K562 (cell line): Measurements from ENCODE around the gene ARPC1A. TPM values are rescaled to one million over a fixed set of nuclear protein-coding genes. Genes with fewer than 3 reads are reported as not detected.

Source experiments
- DIDO1 ChIP-seq: fragments of 450-650 bp; IDR thresholded peaks from 2 replicates; pipeline ENCODE4 v1.6.1; 2016; ENCODE audit warnings: low read depth, missing biosample characterization, missing genetic modification characterization
- POLR2H ChIP-seq: IDR thresholded peaks from 2 replicates; pipeline ENCODE4 v1.6.1; 2016; ENCODE audit warnings: missing genetic modification characterization, low read depth, mild to moderate bottlenecking, control low read depth, missing compliant biosample characterization, moderate library complexity
- ZNF282 ChIP-seq: sonication (generic); formaldehyde crosslinking; IDR thresholded peaks from 2 replicates; pipeline ENCODE4 v1.8.1; 2023; ENCODE audit warnings: missing genetic modification reagents
- polyA plus RNA-seq, 8 experiments: library from polyadenylated mRNA; depleted of rRNA in 4 of 8; stranded (reverse) in 5 of 8; unstranded in 3 of 8; fragments of >200 nt; fragmentation: Nextera tagmentation in 2 of 8; fragmentation: Illumina TruSeq in 1 of 8; extraction: Ambion mirVana in 2 of 8; extraction: Trizol in 1 of 8; gene quantifications; 2 replicates each; pipeline versions ENCODE4 v1.2.1 to v1.2.3, GENCODE V29; 2011 to 2014; ENCODE audit warnings: inconsistent platforms in 1 of 8, missing spikeins in 1 of 8
- total RNA-seq, 7 experiments: library from RNA; depleted of rRNA in 6 of 7; stranded (reverse); fragments of >200 nt in 6 of 7; fragmentation: Illumina TruSeq in 2 of 7; extraction: Trizol in 2 of 7; gene quantifications; 2 replicates each; pipeline versions ENCODE4 v1.2.1 to v1.2.3, GENCODE V29; 2011 to 2021; ENCODE audit warnings: low replicate concordance in 1 of 7
- TF ChIP-seq, protein P1 (sequence below), 2 experiments: fragments of 450-650 bp; IDR thresholded peaks; 2 replicates each; pipeline ENCODE4 v1.6.1; 2016; ENCODE audit warnings: mild to moderate bottlenecking in 2 of 2, borderline replicate concordance in 1 of 2, low read depth in 1 of 2, moderate library complexity in 1 of 2
- TF ChIP-seq, protein P2 (sequence below): fragments of 450-650 bp; IDR thresholded peaks from 2 replicates; pipeline ENCODE4 v1.6.1; 2016; ENCODE audit warnings: borderline replicate concordance
- TF ChIP-seq, protein P3 (sequence below): sonication (generic); formaldehyde crosslinking; IDR thresholded peaks from 2 replicates; pipeline ENCODE4 v1.8.1; 2023; ENCODE audit warnings: mild to moderate bottlenecking, missing genetic modification reagents
- TF ChIP-seq, protein P4 (sequence below): sonication (generic); formaldehyde crosslinking; IDR thresholded peaks from 2 replicates; pipeline ENCODE4 v1.8.1; 2022; ENCODE audit warnings: missing genetic modification reagents
- TF ChIP-seq, protein P5 (sequence below): sonication (generic); formaldehyde crosslinking; IDR thresholded peaks from 2 replicates; pipeline ENCODE4 v1.8.1; 2023; ENCODE audit warnings: mild to moderate bottlenecking, missing genetic modification reagents, moderate library complexity

Gene ARPC1A
- total and polyA plus RNA-seq, 9 of the 15 experiments (the other 6 are each of a cell fraction or from before 2014, with no cell fraction given), result 39.5 to 151 (median 86.1) TPM

DNA sequence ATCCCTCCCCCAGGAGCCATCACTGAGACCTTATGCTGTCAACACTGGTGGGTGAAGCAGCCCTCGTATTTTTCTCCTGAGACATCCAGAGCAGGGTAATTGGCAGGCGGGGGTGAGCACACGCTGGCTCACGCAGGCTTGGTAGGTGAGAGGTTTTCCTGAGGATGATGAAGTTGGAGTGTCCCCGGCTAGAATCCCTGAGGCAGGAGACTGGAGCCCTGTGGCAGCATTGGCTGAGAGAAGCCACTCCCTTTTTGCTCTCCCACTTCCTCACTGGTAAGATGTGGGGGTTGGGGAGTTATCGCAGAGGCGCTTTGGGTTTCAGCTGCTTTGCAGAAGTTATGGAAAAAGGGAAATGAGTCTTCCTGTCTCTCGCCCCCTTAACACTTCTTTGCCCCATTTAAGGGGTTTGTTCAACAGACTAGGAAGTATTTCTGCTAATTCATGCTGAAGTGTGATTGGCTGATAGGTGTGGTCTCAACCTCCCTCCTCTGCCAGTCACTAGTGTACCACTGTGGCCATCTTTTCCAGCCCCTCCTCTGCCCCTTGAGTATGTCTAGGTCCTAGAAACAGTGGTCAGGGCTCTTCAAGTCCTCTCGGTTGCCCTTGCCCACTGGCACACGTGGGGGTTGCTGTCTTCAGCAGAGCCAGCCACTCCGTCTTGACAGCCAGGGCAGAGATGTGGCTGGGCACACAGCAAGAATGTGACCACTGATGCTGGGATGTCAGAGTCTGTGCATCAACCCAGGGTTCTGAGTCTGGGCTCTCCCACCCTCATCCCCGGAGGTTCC, 54.5 kb downstream of the ARPC1A start (continued):
- TF ChIP-seq, protein P1, sequence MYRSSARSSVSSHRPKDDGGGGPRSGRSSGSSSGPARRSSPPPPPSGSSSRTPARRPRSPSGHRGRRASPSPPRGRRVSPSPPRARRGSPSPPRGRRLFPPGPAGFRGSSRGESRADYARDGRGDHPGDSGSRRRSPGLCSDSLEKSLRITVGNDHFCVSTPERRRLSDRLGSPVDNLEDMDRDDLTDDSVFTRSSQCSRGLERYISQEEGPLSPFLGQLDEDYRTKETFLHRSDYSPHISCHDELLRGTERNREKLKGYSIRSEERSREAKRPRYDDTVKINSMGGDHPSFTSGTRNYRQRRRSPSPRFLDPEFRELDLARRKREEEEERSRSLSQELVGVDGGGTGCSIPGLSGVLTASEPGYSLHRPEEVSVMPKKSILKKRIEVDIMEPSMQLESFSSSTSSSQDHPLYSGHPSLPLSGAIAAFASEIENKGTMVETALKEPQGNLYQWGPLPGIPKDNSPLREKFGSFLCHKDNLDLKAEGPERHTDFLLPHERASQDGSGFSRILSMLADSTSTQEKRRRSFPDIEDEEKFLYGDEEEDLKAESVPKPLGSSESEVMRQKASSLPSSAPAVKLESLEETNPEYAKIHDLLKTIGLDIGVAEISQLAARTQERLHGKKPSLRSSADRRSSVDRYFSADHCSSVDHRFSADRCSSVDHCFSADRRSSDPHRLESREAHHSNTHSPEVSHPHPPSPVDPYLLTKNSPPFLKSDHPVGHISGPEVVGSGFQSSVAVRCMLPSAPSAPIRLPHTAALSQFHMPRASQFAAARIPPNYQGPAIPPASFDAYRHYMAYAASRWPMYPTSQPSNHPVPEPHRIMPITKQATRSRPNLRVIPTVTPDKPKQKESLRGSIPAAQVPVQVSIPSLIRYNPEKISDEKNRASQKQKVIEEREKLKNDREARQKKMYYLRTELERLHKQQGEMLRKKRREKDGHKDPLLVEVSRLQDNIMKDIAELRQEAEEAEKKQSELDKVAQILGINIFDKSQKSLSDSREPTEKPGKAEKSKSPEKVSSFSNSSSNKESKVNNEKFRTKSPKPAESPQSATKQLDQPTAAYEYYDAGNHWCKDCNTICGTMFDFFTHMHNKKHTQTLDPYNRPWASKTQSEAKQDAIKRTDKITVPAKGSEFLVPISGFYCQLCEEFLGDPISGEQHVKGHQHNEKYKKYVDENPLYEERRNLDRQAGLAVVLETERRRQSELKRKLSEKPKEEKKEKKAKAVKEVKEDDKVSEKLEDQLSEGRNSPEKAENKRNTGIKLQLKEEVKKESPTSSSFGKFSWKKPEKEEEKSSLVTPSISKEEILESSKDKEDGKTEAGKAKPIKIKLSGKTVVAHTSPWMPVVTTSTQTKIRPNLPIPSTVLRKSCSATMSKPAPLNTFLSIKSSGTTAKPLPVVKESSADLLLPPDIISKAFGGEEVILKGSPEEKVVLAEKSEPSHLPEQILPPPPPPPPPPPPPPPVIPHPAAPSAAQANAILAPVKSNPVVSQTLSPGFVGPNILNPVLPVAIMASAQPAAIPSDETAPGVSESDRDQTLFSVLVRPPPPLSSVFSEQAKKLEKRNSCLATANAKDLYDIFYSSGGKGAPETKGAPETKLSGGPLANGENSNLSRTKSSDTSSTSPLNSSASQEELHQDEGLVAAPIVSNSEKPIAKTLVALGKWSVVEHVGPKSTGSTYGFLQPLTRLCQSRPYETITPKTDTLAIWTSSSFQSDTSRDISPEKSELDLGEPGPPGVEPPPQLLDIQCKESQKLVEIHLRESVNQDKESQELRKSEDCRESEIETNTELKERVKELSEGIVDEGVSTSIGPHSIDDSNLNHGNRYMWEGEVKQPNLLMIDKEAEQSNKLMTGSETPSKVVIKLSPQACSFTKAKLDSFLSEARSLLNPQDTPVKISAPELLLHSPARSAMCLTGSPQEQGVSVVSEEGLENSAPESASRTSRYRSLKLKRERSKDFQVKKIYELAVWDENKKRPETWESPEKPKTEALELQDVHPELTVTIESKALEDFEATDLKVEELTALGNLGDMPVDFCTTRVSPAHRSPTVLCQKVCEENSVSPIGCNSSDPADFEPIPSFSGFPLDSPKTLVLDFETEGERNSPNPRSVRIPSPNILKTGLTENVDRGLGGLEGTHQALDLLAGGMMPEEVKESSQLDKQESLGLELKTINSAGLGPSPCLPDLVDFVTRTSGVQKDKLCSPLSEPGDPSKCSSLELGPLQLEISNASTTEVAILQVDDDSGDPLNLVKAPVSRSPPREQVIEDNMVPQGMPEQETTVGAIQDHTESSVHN (IDR thresholded peaks at IDR 0.05; ENCODE audit: borderline replicate concordance in 1 of 2, low read depth in 1 of 2), result peak in 1 of 2 experiments; percentile 35; a peak in 1 of 4 replicates
- TF ChIP-seq DIDO1 (tag) (no peak), ZNF282 (CRISPR knock-in tag) (no peak), POLR2H (no peak)
- TF ChIP-seq, protein P2, sequence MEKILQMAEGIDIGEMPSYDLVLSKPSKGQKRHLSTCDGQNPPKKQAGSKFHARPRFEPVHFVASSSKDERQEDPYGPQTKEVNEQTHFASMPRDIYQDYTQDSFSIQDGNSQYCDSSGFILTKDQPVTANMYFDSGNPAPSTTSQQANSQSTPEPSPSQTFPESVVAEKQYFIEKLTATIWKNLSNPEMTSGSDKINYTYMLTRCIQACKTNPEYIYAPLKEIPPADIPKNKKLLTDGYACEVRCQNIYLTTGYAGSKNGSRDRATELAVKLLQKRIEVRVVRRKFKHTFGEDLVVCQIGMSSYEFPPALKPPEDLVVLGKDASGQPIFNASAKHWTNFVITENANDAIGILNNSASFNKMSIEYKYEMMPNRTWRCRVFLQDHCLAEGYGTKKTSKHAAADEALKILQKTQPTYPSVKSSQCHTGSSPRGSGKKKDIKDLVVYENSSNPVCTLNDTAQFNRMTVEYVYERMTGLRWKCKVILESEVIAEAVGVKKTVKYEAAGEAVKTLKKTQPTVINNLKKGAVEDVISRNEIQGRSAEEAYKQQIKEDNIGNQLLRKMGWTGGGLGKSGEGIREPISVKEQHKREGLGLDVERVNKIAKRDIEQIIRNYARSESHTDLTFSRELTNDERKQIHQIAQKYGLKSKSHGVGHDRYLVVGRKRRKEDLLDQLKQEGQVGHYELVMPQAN, result no peak; the same call in 1 of the 2 replicates
- TF ChIP-seq, protein P3, sequence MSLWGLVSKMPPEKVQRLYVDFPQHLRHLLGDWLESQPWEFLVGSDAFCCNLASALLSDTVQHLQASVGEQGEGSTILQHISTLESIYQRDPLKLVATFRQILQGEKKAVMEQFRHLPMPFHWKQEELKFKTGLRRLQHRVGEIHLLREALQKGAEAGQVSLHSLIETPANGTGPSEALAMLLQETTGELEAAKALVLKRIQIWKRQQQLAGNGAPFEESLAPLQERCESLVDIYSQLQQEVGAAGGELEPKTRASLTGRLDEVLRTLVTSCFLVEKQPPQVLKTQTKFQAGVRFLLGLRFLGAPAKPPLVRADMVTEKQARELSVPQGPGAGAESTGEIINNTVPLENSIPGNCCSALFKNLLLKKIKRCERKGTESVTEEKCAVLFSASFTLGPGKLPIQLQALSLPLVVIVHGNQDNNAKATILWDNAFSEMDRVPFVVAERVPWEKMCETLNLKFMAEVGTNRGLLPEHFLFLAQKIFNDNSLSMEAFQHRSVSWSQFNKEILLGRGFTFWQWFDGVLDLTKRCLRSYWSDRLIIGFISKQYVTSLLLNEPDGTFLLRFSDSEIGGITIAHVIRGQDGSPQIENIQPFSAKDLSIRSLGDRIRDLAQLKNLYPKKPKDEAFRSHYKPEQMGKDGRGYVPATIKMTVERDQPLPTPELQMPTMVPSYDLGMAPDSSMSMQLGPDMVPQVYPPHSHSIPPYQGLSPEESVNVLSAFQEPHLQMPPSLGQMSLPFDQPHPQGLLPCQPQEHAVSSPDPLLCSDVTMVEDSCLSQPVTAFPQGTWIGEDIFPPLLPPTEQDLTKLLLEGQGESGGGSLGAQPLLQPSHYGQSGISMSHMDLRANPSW, result no peak
- TF ChIP-seq, protein P4, sequence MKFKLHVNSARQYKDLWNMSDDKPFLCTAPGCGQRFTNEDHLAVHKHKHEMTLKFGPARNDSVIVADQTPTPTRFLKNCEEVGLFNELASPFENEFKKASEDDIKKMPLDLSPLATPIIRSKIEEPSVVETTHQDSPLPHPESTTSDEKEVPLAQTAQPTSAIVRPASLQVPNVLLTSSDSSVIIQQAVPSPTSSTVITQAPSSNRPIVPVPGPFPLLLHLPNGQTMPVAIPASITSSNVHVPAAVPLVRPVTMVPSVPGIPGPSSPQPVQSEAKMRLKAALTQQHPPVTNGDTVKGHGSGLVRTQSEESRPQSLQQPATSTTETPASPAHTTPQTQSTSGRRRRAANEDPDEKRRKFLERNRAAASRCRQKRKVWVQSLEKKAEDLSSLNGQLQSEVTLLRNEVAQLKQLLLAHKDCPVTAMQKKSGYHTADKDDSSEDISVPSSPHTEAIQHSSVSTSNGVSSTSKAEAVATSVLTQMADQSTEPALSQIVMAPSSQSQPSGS (CRISPR knock-in tag), result no peak
- TF ChIP-seq, protein P5, sequence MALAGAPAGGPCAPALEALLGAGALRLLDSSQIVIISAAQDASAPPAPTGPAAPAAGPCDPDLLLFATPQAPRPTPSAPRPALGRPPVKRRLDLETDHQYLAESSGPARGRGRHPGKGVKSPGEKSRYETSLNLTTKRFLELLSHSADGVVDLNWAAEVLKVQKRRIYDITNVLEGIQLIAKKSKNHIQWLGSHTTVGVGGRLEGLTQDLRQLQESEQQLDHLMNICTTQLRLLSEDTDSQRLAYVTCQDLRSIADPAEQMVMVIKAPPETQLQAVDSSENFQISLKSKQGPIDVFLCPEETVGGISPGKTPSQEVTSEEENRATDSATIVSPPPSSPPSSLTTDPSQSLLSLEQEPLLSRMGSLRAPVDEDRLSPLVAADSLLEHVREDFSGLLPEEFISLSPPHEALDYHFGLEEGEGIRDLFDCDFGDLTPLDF (CRISPR knock-in tag), result no peak
